Stimulated activated CD8-positive, alpha-beta memory T cell treated with anti-CD3 and anti-CD28 coated beads, Interleukin-4, amount 100 ng/mL, for 24 hours (primary cell): Measurements from ENCODE around the gene NDUFB11.

Experiments used
- DNase-seq: peaks from one replicate; pipeline ENCODE4 v3.0.0-alpha.2; 2020; ENCODE audit warnings: low read depth

Gene NDUFB11

GRCh38 chrX:47174846-47175587, 30.5 kb upstream of the NDUFB11 start:
- DNase-seq = no peak

GRCh38 chrX:47174376-47174775, 29.9 kb upstream of the NDUFB11 start:
- DNase-seq = no peak

DNA sequence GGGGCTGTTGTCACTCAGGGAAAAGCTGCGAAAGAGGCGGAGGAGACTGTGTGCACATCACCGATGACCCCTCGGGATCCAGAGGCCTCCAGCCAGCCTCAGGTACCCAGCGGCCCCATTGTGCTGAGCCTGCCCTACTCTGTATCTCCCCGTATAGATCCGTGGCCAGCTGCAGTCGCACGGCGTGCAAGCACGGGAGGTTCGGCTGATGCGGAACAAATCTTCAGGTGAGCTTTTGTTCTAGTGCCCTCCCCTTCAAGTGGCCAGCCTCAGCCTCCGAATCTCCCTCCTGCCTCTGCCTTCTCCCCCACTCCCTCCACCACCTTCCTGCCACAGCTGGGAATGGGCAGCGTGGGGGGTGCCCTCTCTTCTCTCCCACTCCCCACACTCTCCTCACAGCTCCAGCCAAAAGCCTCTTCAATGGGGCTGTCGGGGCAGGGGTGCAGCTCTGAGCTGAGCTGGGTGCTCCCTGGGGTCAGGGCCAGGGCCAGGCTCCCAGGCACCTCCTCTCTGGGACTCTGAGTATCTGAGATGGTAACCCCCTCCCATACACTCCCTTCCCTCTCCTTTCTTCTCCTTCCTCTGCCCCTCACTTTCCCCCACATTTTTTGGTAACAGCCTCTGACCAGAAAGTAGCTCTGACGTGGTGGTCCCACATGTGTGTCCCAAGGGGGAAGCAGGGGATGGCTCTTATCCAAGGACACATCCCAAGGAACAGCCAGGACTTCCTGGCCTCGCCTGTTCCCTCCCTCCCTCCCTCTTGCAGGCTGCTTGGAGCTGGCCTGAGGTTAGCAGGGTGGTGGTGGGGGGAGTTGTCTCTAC, 28.7 kb upstream of the NDUFB11 start:
- no peak for DNase-seq

DNA sequence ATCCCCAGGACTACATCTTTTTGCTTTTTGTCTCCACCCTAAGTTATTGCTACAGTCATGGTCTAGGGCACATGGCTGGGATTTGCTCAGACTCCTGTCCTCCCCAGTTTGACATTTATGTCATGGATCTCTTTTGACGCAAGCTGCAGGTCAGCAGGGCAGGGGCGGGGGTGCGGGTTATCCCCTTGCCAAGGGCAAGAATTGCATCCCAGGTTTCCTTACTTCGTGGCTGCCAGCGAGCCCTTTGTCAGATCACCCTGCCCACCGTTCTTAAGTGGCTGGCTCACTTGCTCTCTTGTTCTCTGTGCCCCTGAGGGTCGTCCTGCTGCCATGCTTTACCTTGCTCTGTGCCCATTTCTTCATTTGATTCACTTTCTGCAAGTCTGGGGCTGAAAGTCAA, 28.0 kb upstream of the NDUFB11 start:
- DNase-seq = no peak

DNA sequence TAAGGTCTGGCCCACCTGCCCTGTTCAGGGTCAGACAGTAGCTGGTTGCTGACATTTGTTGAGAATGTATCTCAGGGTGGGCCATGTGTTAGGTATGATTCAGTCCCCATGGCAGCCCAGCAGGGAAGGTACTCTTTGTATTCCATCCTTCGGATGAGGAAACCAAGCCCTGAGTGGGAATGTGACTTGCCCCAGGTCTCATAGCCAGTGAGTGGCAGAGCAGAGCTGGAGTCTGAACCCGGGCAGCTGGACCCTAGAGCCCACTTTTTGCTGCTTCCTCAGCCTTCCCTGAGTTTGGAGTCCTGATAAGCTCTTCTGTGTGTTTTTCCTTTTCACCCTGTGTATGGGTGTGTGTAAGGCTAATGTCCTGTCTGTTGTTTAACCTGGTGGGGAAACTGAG, 27.5 kb upstream of the NDUFB11 start:
- DNase-seq = no peak

GRCh38 chrX:47170861-47171692, 26.6 kb upstream of the NDUFB11 start:
- no peak for DNase-seq

- DNase-seq = no peak
These were observed 25.4 kb upstream of the NDUFB11 start for GRCh38 chrX:47169726-47170515.

DNA sequence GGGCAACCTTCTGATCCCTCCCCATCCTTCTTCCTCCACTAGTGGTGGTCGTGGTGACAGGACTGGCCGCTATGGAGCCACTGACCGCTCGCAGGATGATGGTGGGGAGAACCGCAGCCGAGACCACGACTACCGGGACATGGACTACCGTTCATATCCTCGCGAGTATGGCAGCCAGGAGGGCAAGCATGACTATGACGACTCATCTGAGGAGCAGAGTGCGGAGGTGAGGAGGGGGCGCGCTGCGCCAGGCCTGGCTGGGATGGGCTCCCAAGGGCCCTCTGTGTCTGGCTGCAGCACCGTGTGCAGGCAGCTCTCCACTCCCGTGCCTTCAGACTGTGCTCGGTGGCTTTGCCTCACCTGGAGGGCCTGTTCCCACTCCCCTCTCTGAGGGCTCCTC, 24.8 kb upstream of the NDUFB11 start:
- no peak for DNase-seq

GRCh38 chrX:47168495-47169073, 24.1 kb upstream of the NDUFB11 start:
- no peak for DNase-seq

DNA sequence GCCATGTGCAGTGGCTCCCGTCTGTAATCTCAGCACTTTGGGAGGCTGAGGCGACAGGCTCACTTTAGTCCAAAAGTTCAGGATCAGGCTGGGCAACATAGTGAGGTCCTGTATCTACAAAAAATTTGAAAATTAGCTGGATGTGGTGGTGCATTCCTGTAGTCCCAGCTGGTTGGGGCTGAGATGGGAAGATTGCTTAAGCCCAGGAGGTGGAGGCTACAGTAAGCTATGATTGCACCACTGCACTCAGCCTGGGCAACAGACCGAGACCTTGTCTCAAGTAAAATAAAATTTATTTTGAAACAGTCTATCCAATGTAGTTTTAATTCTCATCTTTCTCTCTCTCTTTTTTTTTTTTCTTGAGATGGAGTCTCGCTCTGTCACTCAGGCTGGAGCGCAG, 21.6 kb upstream of the NDUFB11 start:
- no peak for DNase-seq

DNA sequence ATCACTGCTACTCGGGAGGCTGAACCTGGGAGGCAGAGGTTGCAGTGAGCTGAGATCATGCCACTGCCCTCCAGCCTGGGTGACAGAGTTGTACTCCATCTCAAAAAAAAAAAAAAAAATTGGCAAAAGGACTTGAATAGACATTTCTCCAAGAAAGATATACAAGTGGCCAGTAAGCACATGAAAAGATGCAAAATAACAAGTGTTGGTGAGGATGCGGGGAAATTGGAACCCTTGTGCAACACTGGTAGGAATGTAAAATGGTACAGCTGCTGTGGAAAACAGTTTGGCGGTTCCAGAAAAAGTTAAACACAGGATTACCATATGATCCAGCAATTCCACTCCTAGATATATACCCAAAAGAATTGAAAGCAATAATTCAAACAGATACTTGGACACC, 19.9 kb upstream of the NDUFB11 start:
- DNase-seq = no peak

DNA sequence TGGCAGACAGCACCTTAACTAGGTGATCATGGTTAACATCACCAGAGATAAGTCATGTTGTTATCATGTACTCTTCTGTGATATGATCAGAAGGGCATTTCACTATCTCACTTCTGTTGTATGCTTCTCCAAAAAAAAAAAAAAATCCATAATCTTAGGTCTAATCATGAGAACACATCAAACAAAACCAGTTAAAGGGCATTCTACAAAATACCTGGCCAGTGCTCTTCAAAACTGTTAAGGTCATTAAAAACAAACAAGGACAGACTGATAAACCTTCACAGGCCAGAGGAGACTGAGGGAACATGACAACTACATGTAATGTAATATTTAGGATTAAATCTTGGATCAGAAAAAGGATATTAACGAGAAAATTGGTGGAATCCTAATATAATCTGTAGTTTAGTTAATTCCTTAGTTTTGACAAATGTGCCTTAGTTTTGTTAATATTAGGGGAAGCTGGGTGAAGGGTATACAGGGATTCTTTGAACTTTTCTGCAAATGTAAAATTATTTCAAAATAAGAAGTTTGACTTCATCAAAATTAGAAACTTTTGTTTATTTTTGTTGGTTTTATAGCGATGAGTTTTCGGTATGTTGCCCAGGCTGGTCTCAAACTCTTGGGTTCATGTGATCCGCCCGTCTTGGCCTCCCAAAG, 18.6 kb upstream of the NDUFB11 start:
- DNase-seq = no peak

DNA sequence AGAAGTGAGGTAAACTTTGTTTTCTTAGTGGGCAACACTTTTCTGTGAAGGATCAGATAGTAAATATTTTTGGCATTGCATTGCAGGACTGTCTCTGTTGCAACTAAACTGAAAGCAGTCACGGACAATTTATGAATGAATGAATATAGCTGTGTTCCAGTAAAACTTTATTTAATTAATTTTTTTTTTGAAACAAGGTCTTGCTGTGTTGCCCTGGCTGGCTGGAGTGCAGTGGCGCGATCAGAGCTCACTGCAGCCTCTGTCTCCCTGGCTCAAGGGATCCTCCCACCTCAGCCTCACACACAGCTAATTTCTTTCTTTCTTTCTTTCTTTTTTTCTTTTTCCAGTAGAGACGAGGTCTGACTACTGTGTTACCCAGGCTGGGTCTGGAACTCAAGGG, 16.3 kb upstream of the NDUFB11 start:
- no peak for DNase-seq

- no peak for DNase-seq
These were observed 14.3 kb upstream of the NDUFB11 start for GRCh38 chrX:47158781-47159180.

GRCh38 chrX:47158131-47158530, 13.6 kb upstream of the NDUFB11 start:
- no peak for DNase-seq

DNA sequence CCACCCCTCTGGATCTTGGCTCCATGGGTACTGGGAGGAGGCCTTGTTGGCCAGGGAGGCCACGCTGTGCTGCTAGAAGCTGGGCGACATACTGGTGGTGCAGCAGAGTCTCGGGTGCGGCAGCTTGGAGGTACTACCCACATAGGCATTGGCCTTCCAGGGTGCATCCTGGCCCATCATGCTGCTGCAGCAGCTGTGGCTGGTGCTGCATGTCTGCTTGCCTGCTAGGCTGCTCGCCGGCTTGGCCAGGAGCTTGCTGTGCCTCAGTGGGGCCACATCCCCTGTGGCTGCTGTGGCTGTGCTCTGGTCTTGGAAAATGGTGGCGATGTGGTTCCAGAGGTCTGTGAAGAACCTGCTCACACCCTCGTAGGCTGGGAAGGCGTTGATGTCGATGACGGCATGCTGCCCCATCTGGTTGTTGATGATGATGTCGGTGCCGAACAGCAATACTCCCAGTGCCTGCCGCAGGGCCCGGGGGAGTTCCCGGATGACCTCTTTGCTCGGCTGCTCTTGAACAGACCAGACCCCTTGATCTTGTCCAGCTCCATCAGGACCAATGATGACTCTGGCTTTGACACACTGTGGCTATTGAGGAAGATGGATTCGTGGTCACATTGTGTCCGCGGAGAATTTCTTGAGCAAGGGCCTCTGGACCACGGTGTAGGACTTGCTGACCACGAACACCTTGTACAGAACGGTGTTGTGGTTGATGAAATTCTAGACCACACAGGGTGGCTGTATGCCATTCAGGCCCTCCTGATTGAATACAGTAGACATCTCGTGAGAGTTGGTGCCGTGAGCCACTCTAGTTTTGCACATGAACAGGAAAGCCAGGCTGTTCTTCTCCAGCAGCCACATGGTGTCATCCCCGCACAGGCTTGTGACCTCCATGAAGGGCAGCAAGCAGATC, 12.4 kb upstream of the NDUFB11 start:
- no peak for DNase-seq

GRCh38 chrX:47151435-47151834, 6.9 kb upstream of the NDUFB11 start:
- no peak for DNase-seq

DNA sequence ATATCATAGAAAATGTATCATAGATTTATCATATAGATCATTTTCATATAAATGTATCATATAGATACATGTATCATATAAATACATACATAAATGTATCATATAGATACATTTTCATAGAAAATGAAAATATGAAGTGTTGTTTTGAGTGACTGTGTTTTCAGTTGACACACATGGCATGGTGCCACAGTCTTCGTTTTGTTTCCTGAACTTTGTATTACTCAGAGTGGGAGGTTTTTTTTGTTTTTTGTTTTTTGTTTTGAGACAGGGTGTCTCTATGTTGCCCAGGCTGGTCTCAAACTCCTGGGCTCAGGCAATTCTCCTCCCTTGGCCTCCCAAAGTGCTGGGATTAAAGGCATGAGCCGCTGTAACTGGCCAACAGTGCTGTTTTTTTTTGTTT, 4.4 kb upstream of the NDUFB11 start:
- DNase-seq = no peak

DNA sequence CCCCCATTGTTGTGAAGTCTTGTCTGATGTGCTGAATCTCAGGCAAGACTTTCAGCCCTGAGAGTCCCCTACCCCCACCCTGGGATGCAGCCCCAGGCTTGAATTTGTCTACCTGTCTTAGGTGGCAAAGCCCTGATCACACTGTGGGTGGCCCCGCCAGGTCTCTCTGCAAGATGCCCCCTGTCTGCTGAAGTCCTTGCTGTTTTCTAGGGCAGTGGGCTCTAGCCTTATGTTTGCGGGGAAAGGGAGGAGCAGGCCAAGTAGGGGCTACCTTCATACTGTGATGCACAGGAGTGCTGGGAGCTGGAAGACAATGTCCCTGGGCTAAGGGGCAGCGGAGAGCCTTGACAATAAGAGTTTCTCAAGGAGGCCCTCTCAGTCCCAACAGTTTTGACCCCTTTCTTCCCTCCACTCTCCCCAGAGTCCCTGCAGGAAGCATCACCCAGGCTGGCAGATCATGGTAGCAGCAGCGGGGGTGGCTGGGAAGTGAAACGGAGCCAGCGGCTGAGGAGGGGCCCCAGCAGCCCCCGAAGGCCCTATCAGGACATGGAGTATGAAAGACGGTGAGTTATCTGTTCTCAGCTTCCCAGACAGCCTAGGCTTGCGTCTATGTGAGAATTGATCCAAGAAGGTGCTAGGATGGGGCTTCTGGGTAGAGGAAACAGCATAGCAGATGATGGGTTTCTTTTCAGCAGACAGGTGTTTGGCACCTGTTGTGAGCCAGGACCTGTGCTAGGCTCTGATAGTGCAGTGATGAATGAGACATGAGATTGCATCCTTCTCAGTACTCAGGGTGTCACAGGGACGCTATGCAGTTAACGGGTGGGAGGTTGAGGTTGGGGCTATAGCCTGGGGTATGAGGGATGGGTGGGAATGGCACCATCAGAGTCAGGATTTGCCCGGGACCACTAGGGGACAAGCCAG, 2.7 kb upstream of the NDUFB11 start:
- no peak for DNase-seq
